Pancreas (tissue), 10 donors: ENCODE measurements around the gene CFC1B. TPM values are rescaled to one million over a fixed set of nuclear protein-coding genes. Genes with fewer than 3 reads are reported as not detected.
"Not testable (repeated sequence)": the region's sequence is repeated elsewhere in the genome, so short reads cannot be mapped to it uniquely, and the experiment has no call there.

Source experiments
- ATAC-seq, 4 donors: fragments of 200-7000 bp; cut with Tn5 transposase; one replicate each; pipeline versions ENCODE4 v1.8.0 to v1.9.1; 2020; ENCODE audit warnings: mild to moderate bottlenecking in 4 of 4, moderate library complexity in 4 of 4
- DNase-seq, 6 donors: peaks; one replicate each; pipeline ENCODE4 v3.0.0-alpha.2; 2020
- FAIRE-seq: peaks from 2 replicates; lab custom pipeline; 2012; peaks lifted over from hg19 to GRCh38; lab: Jason Lieb, UNC
- H3K27ac ChIP-seq, 4 donors: fragments of 200-600 bp; sonication (generic); 1 replicate in 3 of 4; 2 replicates in 1 of 4; pipeline versions ENCODE4 v1.5.0 to v1.8.0; 2020
- H3K27me3 ChIP-seq, 4 donors: fragments of 200-600 bp; one replicate each; pipeline ENCODE4 v1.8.0; 2021
- H3K36me3 ChIP-seq, 3 donors: fragments of 200-600 bp; sonication (generic) in 1 of 3; one replicate each; pipeline versions ENCODE4 v1.5.0 to v1.8.0; 2020 to 2021
- H3K4me1 ChIP-seq, 3 donors: fragments of 200-600 bp; one replicate each; pipeline ENCODE4 v1.8.0; 2021
- H3K4me3 ChIP-seq, 4 donors: fragments of 200-600 bp; sonication (generic) in 2 of 4; one replicate each; pipeline versions ENCODE4 v1.5.0 to v1.8.0; 2020 to 2021
- H3K9me3 ChIP-seq, 4 donors: fragments of 200-600 bp; one replicate each; pipeline ENCODE4 v1.8.0; 2021
- WGBS, 2 donors: extraction: QIAGEN DNeasy Blood & Tissue Kit; methylation state at CpG; one replicate each; pipeline ENCODE4 v1.1.7; 2013; 5-methylcytosine and 5-hydroxymethylcytosine counted together
- intact Hi-C, 3 donors: fragments of 100-400 bp; cut with DNase I; formaldehyde crosslinking; loops; one replicate each; pipeline versions ENCODE4 v1.11.1 to v1.14.2; 2022
- polyA plus RNA-seq, 2 donors: library from polyadenylated mRNA; stranded (reverse); fragments of 200-250 nt; gene quantifications; one replicate each; pipeline ENCODE4 v1.2.3, GENCODE V29; 2013
- total RNA-seq, 6 donors: library from RNA; stranded (reverse); fragmentation: NEBNext Ultra II Directional in 4 of 6; extraction: Animal tissue kit (Norgen Biotek cat#: 25700) in 4 of 6; gene quantifications; one replicate each; pipeline versions ENCODE4 v1.2.1 to v1.2.4, GENCODE V29; 2021 to 2023
- donor health status: healthy with polysubstance abuse.
- donor health status: DM: no; HTN: no; CAD: no; lungs with moderate emphysema.
- donor health status: DM: no; HTN: no; CAD: no.
- donor health status: control.
- donor health status: control.
- donor health status: Bipolar disorder and iron deficiency.
- donor health status: DM: yes; HTN: yes; CAD: no.
- donor health status: DM: no; HTN: no; CAD: no.
- donor health status: DM: no; HTN: no; CAD: no.
- donor health status: DM: yes; HTN: yes; CAD: no.

Gene CFC1B
- total and polyA plus RNA-seq, 8 donors = 0.55 to 3.1 (median 1.7) TPM; not detected in 5

GRCh38 chr2:130574230-130574629, 53.2 kb downstream of the CFC1B start:
- intact Hi-C loops, H3K27me3 ChIP-seq, H3K9me3 ChIP-seq, ATAC-seq, H3K4me3 ChIP-seq, H3K4me1 ChIP-seq, FAIRE-seq, H3K36me3 ChIP-seq, H3K27ac ChIP-seq: not testable (repeated sequence)
- DNase-seq = peak in 2 of 6 donors; percentile 20 to 26
- WGBS, 2 donors = 80 to 84% methylated on average over 7 of the region's 13 CpGs

DNA sequence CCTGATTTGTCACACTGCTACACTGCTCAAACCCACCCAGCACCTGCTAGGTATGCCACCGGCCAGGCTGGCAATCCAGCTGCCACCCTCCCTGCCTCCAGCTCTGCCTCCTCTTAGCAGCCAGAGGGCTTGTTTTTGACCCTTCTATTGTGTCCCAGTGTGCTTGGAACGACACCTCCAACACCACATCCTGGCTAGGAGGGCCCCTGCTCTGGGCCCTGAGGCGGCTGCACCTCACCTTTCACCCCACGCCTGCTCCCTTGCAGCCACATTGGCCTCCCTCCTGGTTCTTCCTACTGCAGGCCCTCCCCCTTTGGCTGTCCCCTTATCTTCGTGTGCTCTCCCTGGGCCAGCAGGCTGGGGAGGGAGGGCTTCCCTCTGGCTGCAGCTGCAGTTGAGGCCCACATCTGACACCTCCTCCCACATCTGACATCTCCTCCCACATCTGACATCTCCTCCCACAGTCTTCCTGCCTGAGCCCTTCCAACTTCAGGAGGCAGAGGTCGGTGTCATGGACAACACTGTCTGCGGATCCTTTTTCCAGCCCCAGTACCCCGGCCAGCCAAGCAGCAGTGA, 55.3 kb downstream of the CFC1B start:
- DNase-seq, H3K4me3 ChIP-seq, H3K36me3 ChIP-seq, H3K9me3 ChIP-seq, H3K27ac ChIP-seq, H3K4me1 ChIP-seq, ATAC-seq, H3K27me3 ChIP-seq, intact Hi-C loops, FAIRE-seq: not testable (repeated sequence)
- no CpG with 5 or more reads among the region's 8 CpGs for WGBS, 2 donors

GRCh38 chr2:130577559-130577958, 56.5 kb downstream of the CFC1B start:
- H3K27me3 ChIP-seq, ATAC-seq, H3K4me1 ChIP-seq, FAIRE-seq, H3K36me3 ChIP-seq, DNase-seq, intact Hi-C loops, H3K27ac ChIP-seq, H3K4me3 ChIP-seq, H3K9me3 ChIP-seq: not testable (repeated sequence)
- WGBS, 2 donors = no CpG with 5 or more reads among the region's 4 CpGs

Other genes starting within 250 kb of the CFC1B start
- gene IMP4, start 178.3 kb upstream of the CFC1B start, total RNA-seq = 10 to 100 TPM; 46.8 to 75.7 (median 54.7) TPM
- gene IMP4, start 178.3 kb upstream of the CFC1B start, polyA plus RNA-seq = 10 to 100 TPM; 83.6 to 84.7 TPM
- gene PTPN18, start 165.2 kb upstream of the CFC1B start, total RNA-seq = 10 to 100 TPM; 37.0 to 60.8 (median 40.9) TPM
- gene PTPN18, start 165.2 kb upstream of the CFC1B start, polyA plus RNA-seq = 10 to 100 TPM; 65.7 to 87.0 TPM
- gene POTEI, start 11.9 kb upstream of the CFC1B start, total RNA-seq = under 1 TPM; 0.08 to 0.24 (median 0.11) TPM
- under 1 TPM; 0.26 to 0.30 TPM for gene POTEI, start 11.9 kb upstream of the CFC1B start, polyA plus RNA-seq
- gene CFC1, start 78.4 kb downstream of the CFC1B start, total RNA-seq = 10 to 100 TPM in 3 of 6 donors, 1 to 10 TPM in 3; 3.0 to 64.6 (median 10.5) TPM
- 100 to 1,000 TPM; 207 to 385 TPM for gene CFC1, start 78.4 kb downstream of the CFC1B start, polyA plus RNA-seq
- under 1 TPM in 2 of 6 donors, not detected in 4; 0.06 TPM for gene POTEJ, start 90.2 kb downstream of the CFC1B start, total RNA-seq
- under 1 TPM; 0.07 to 0.19 TPM for gene POTEJ, start 90.2 kb downstream of the CFC1B start, polyA plus RNA-seq
- gene GPR148, start 207.8 kb downstream of the CFC1B start, total RNA-seq = under 1 TPM; 0.14 to 0.52 (median 0.22) TPM
- gene GPR148, start 207.8 kb downstream of the CFC1B start, polyA plus RNA-seq = 1 to 10 TPM in 1 of 2 donors, under 1 TPM in 1; 0.61 to 1.2 TPM
- gene AMER3, start 234.3 kb downstream of the CFC1B start, total RNA-seq = 1 to 10 TPM in 1 of 6 donors, under 1 TPM in 5; 0.25 to 1.6 (median 0.51) TPM
- 1 to 10 TPM in 1 of 2 donors, under 1 TPM in 1; 0.99 to 2.1 TPM for gene AMER3, start 234.3 kb downstream of the CFC1B start, polyA plus RNA-seq